ENCODE results near the gene KRTAP17-1.

Gene KRTAP17-1

GRCh38 chr17:41308251-41308917 lies 7.1 kb downstream of the KRTAP17-1 start:
- no CpG with 5 or more reads among the region's 10 CpGs for WGBS, 2 donors (ENCODE audit: extremely low coverage in 2 of 2, insufficient read length in 2 of 2, insufficient replicate concordance in 1 of 2)
- H3K18ac ChIP-seq (ENCODE audit: low read length) = peak overlapping the region; percentile 15

GRCh38 chr17:41307647-41308046 lies 7.9 kb downstream of the KRTAP17-1 start:
- no peak overlapping the region for H3K4me3 ChIP-seq (ENCODE audit: low read length in 2 of 2)
- H3K18ac ChIP-seq (ENCODE audit: low read length) = no peak overlapping the region
- H2BK5ac ChIP-seq (ENCODE audit: low read length) = no peak overlapping the region
- H3K4ac ChIP-seq (ENCODE audit: low read length) = no peak overlapping the region
- H3K4me2 ChIP-seq (ENCODE audit: insufficient read depth, low read length, poor library complexity, severe bottlenecking) = no peak overlapping the region
- H2AK5ac ChIP-seq (ENCODE audit: low read depth, low read length) = no peak overlapping the region
- H4K8ac ChIP-seq (ENCODE audit: low read depth, low read length) = peak overlapping the region; percentile 29
- WGBS, 2 donors (ENCODE audit: extremely low coverage in 2 of 2, insufficient read length in 2 of 2, insufficient replicate concordance in 1 of 2) = no CpG with 5 or more reads among the region's 9 CpGs
- no peak overlapping the region for H3K14ac ChIP-seq (ENCODE audit: low read length)
- peak overlapping the region; percentile 30 for H2BK15ac ChIP-seq (ENCODE audit: low read length)
- no peak overlapping the region for H4K91ac ChIP-seq (ENCODE audit: low read depth, low read length, poor library complexity)
- H2BK12ac ChIP-seq (ENCODE audit: low read length) = no peak overlapping the region
- no peak for DNase-seq (ENCODE audit: low spot score)
- peak overlapping the region; percentile 21 for H3K23ac ChIP-seq (ENCODE audit: low read depth, low read length, poor library complexity)
- H3K36me3 ChIP-seq (replicated peaks in 1 of 2; ENCODE audit: control insufficient read depth in 2 of 2, insufficient read depth in 2 of 2, low read length in 2 of 2) = no peaks in the 10 kb centered on the region
- H3K9ac ChIP-seq (ENCODE audit: low read depth, low read length, poor library complexity) = no peak overlapping the region
- H3K4me1 ChIP-seq (ENCODE audit: control insufficient read depth in 2 of 2, insufficient read depth in 1 of 2, low read depth in 1 of 2, low read length in 2 of 2) = peaks cover 0 to 1% of the 10 kb centered on the region in 2 donors
- no peak overlapping the region for H2AFZ ChIP-seq (ENCODE audit: low read length)
- no peaks in the 10 kb centered on the region for H3K27me3 ChIP-seq (ENCODE audit: control insufficient read depth in 3 of 3, insufficient read depth in 3 of 3, low read depth in 1 of 3, low read length in 3 of 3)
- no peak overlapping the region for H3K27ac ChIP-seq (replicated peaks; ENCODE audit: low read length)
- H3K79me1 ChIP-seq (ENCODE audit: low read depth, low read length) = no peaks in the 10 kb centered on the region
- H3K9me3 ChIP-seq (replicated peaks in 1 of 2; ENCODE audit: control insufficient read depth in 2 of 2, insufficient read depth in 1 of 2, low read depth in 1 of 2, low read length in 2 of 2) = peaks cover 0 to 3% of the 10 kb centered on the region in 2 donors
- no peak overlapping the region for H2BK120ac ChIP-seq (ENCODE audit: low read depth, low read length)

More at GRCh38 chr17:41308251-41308917, 7.1 kb downstream of the KRTAP17-1 start:
- Histone ChIP-seq H3K4me3 (ENCODE audit: low read length in 2 of 2) (no peak overlapping the region), H3K27me3 (ENCODE audit: control insufficient read depth in 3 of 3, insufficient read depth in 3 of 3, low read depth in 1 of 3, low read length in 3 of 3) (no peaks in the 10 kb centered on the region), H3K4me1 (ENCODE audit: control insufficient read depth in 2 of 2, insufficient read depth in 1 of 2, low read depth in 1 of 2, low read length in 2 of 2) (peaks cover 0 to 1% of the 10 kb centered on the region in 2 donors), H4K8ac (ENCODE audit: low read depth, low read length) (no peak overlapping the region), H4K91ac (ENCODE audit: low read depth, low read length, poor library complexity) (no peak overlapping the region), H3K4me2 (ENCODE audit: insufficient read depth, low read length, poor library complexity, severe bottlenecking) (no peak overlapping the region), H2BK12ac (ENCODE audit: low read length) (no peak overlapping the region), H3K27ac (replicated peaks; ENCODE audit: low read length) (no peak overlapping the region), H3K23ac (ENCODE audit: low read depth, low read length, poor library complexity) (peak overlapping the region; percentile 21), H3K4ac (ENCODE audit: low read length) (no peak overlapping the region), H3K14ac (ENCODE audit: low read length) (no peak overlapping the region), H2BK5ac (ENCODE audit: low read length) (no peak overlapping the region), H3K36me3 (replicated peaks in 1 of 2; ENCODE audit: control insufficient read depth in 2 of 2, insufficient read depth in 2 of 2, low read length in 2 of 2) (no peaks in the 10 kb centered on the region), H3K79me1 (ENCODE audit: low read depth, low read length) (no peaks in the 10 kb centered on the region), H2AK5ac (ENCODE audit: low read depth, low read length) (peak overlapping the region; percentile 29), H3K9me3 (replicated peaks in 1 of 2; ENCODE audit: control insufficient read depth in 2 of 2, insufficient read depth in 1 of 2, low read depth in 1 of 2, low read length in 2 of 2) (peaks cover 0 to 3% of the 10 kb centered on the region in 2 donors), H2BK15ac (ENCODE audit: low read length) (no peak overlapping the region), H2BK120ac (ENCODE audit: low read depth, low read length) (no peak overlapping the region), H3K9ac (ENCODE audit: low read depth, low read length, poor library complexity) (no peak overlapping the region), H2AFZ (ENCODE audit: low read length) (no peak overlapping the region)
- DNase-seq (ENCODE audit: low spot score) = no peak

GRCh38 chr17:41304091-41304490 lies 11.4 kb downstream of the KRTAP17-1 start:
- Histone ChIP-seq H2AFZ (ENCODE audit: low read length) (no peak overlapping the region), H2BK12ac (ENCODE audit: low read length) (no peak overlapping the region), H3K79me1 (ENCODE audit: low read depth, low read length) (no peaks in the 10 kb centered on the region), H3K4me2 (ENCODE audit: insufficient read depth, low read length, poor library complexity, severe bottlenecking) (no peak overlapping the region), H4K91ac (ENCODE audit: low read depth, low read length, poor library complexity) (no peak overlapping the region), H3K9me3 (replicated peaks in 1 of 2; ENCODE audit: control insufficient read depth in 2 of 2, insufficient read depth in 1 of 2, low read depth in 1 of 2, low read length in 2 of 2) (no peaks in the 10 kb centered on the region), H2BK15ac (ENCODE audit: low read length) (no peak overlapping the region), H3K4me1 (ENCODE audit: control insufficient read depth in 2 of 2, insufficient read depth in 1 of 2, low read depth in 1 of 2, low read length in 2 of 2) (peaks cover 0 to 1% of the 10 kb centered on the region in 2 donors), H3K4ac (ENCODE audit: low read length) (no peak overlapping the region), H3K23ac (ENCODE audit: low read depth, low read length, poor library complexity) (no peak overlapping the region), H3K18ac (ENCODE audit: low read length) (no peak overlapping the region), H3K4me3 (ENCODE audit: low read length in 2 of 2) (no peak overlapping the region), H3K27me3 (ENCODE audit: control insufficient read depth in 3 of 3, insufficient read depth in 3 of 3, low read depth in 1 of 3, low read length in 3 of 3) (no peaks in the 10 kb centered on the region), H2BK5ac (ENCODE audit: low read length) (no peak overlapping the region), H3K27ac (replicated peaks; ENCODE audit: low read length) (no peak overlapping the region), H3K14ac (ENCODE audit: low read length) (no peak overlapping the region), H4K8ac (ENCODE audit: low read depth, low read length) (no peak overlapping the region), H2AK5ac (ENCODE audit: low read depth, low read length) (no peak overlapping the region), H3K9ac (ENCODE audit: low read depth, low read length, poor library complexity) (no peak overlapping the region), H2BK120ac (ENCODE audit: low read depth, low read length) (no peak overlapping the region), H3K36me3 (replicated peaks in 1 of 2; ENCODE audit: control insufficient read depth in 2 of 2, insufficient read depth in 2 of 2, low read length in 2 of 2) (no peaks in the 10 kb centered on the region)
- DNase-seq (ENCODE audit: low spot score) = no peak
- WGBS, 2 donors (ENCODE audit: extremely low coverage in 2 of 2, insufficient read length in 2 of 2, insufficient replicate concordance in 1 of 2) = no CpG with 5 or more reads among the region's 12 CpGs

- H3K18ac ChIP-seq (ENCODE audit: low read length) = no peak overlapping the region
- H3K14ac ChIP-seq (ENCODE audit: low read length) = no peak overlapping the region
- H4K91ac ChIP-seq (ENCODE audit: low read depth, low read length, poor library complexity) = no peak overlapping the region
- H2BK15ac ChIP-seq (ENCODE audit: low read length) = no peak overlapping the region
- DNase-seq (ENCODE audit: low spot score) = no peak
- H3K23ac ChIP-seq (ENCODE audit: low read depth, low read length, poor library complexity) = no peak overlapping the region
- peaks cover 0 to 1% of the 10 kb centered on the region in 2 donors for H3K4me1 ChIP-seq (ENCODE audit: control insufficient read depth in 2 of 2, insufficient read depth in 1 of 2, low read depth in 1 of 2, low read length in 2 of 2)
- H3K27me3 ChIP-seq (ENCODE audit: control insufficient read depth in 3 of 3, insufficient read depth in 3 of 3, low read depth in 1 of 3, low read length in 3 of 3) = no peaks in the 10 kb centered on the region
- no peak overlapping the region for H4K8ac ChIP-seq (ENCODE audit: low read depth, low read length)
- H2BK5ac ChIP-seq (ENCODE audit: low read length) = no peak overlapping the region
- H2BK120ac ChIP-seq (ENCODE audit: low read depth, low read length) = no peak overlapping the region
- no peaks in the 10 kb centered on the region for H3K9me3 ChIP-seq (replicated peaks in 1 of 2; ENCODE audit: control insufficient read depth in 2 of 2, insufficient read depth in 1 of 2, low read depth in 1 of 2, low read length in 2 of 2)
- no peak overlapping the region for H2AK5ac ChIP-seq (ENCODE audit: low read depth, low read length)
- H3K79me1 ChIP-seq (ENCODE audit: low read depth, low read length) = no peaks in the 10 kb centered on the region
- no peaks in the 10 kb centered on the region for H3K36me3 ChIP-seq (replicated peaks in 1 of 2; ENCODE audit: control insufficient read depth in 2 of 2, insufficient read depth in 2 of 2, low read length in 2 of 2)
- H3K4me3 ChIP-seq (ENCODE audit: low read length in 2 of 2) = no peak overlapping the region
- H2AFZ ChIP-seq (ENCODE audit: low read length) = no peak overlapping the region
- no CpG with 5 or more reads among the region's 4 CpGs for WGBS, 2 donors (ENCODE audit: extremely low coverage in 2 of 2, insufficient read length in 2 of 2, insufficient replicate concordance in 1 of 2)
- no peak overlapping the region for H3K27ac ChIP-seq (replicated peaks; ENCODE audit: low read length)
- no peak overlapping the region for H3K4me2 ChIP-seq (ENCODE audit: insufficient read depth, low read length, poor library complexity, severe bottlenecking)
- no peak overlapping the region for H3K4ac ChIP-seq (ENCODE audit: low read length)
- H2BK12ac ChIP-seq (ENCODE audit: low read length) = no peak overlapping the region
- no peak overlapping the region for H3K9ac ChIP-seq (ENCODE audit: low read depth, low read length, poor library complexity)
Observed at GRCh38 chr17:41302981-41303380, 12.5 kb downstream of the KRTAP17-1 start.
